Neural crest cell (in vitro differentiated cells): ENCODE results near the gene ZFP2. TPM values are rescaled to one million over a fixed set of nuclear protein-coding genes. Genes with fewer than 3 reads are reported as not detected.
A peak's percentile ranks its signal among the peaks of the same experiment; 100 is the strongest.

ENCODE experiments used
- DNase-seq: peaks from one replicate; pipeline ENCODE4 v3.0.0; 2021; ENCODE audit warnings: low read depth, mixed read lengths, low spot score
- H3K27ac Mint-ChIP-seq: one replicate; pipeline ENCODE4 v1.8.0; 2021; ENCODE audit warnings: mild to moderate bottlenecking, mixed read lengths; ENCODE audit not compliant: unreplicated experiment
- H3K27me3 Mint-ChIP-seq: 2 replicates; pipeline ENCODE4 v1.8.0; 2021; ENCODE audit warnings: low read depth, mild to moderate bottlenecking, mixed read lengths
- H3K36me3 Mint-ChIP-seq: 2 replicates; pipeline ENCODE4 v1.8.0; 2021; ENCODE audit warnings: low read depth, mild to moderate bottlenecking, mixed read lengths
- H3K4me1 Mint-ChIP-seq: 2 replicates; pipeline ENCODE4 v1.8.0; 2021; ENCODE audit warnings: mixed read lengths
- H3K4me3 Mint-ChIP-seq: one replicate; pipeline ENCODE4 v1.8.0; 2021; ENCODE audit warnings: mild to moderate bottlenecking, mixed read lengths
- H3K9me3 Mint-ChIP-seq: 2 replicates; pipeline ENCODE4 v1.8.0; 2021; ENCODE audit warnings: mixed read lengths
- total RNA-seq: library from RNA; stranded (reverse); gene quantifications from 2 replicates; pipeline ENCODE4 v1.2.1, GENCODE V29; 2021
- TF ChIP-seq, protein P1 (sequence below): fragments of 200-600 bp; sonication (generic); conservative IDR thresholded peaks from 2 replicates; pipeline ENCODE4 v1.5.0; 2021; ENCODE audit warnings: antibody characterized with exemption, mild to moderate bottlenecking

ZFP2 gene
- total RNA-seq, 1 donor from 2014 or later: 2.9 TPM

- Mint-ChIP-seq H3K4me3 (no peak overlapping the region), H3K36me3 (peaks cover 81% of the 10 kb centered on the region), H3K27me3 (no peaks in the 10 kb centered on the region), H3K9me3 (peaks cover 43% of the 10 kb centered on the region), H3K27ac (no peak overlapping the region), H3K4me1 (no peaks in the 10 kb centered on the region)
- TF ChIP-seq, protein P1, sequence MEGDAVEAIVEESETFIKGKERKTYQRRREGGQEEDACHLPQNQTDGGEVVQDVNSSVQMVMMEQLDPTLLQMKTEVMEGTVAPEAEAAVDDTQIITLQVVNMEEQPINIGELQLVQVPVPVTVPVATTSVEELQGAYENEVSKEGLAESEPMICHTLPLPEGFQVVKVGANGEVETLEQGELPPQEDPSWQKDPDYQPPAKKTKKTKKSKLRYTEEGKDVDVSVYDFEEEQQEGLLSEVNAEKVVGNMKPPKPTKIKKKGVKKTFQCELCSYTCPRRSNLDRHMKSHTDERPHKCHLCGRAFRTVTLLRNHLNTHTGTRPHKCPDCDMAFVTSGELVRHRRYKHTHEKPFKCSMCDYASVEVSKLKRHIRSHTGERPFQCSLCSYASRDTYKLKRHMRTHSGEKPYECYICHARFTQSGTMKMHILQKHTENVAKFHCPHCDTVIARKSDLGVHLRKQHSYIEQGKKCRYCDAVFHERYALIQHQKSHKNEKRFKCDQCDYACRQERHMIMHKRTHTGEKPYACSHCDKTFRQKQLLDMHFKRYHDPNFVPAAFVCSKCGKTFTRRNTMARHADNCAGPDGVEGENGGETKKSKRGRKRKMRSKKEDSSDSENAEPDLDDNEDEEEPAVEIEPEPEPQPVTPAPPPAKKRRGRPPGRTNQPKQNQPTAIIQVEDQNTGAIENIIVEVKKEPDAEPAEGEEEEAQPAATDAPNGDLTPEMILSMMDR: no peak
- no peak for DNase-seq
These were observed 11.8 kb upstream of the ZFP2 start for GRCh38 chr5:178883815-178884430.

- peaks cover 16% of the 10 kb centered on the region for H3K4me1 Mint-ChIP-seq
- no peaks in the 10 kb centered on the region for H3K27me3 Mint-ChIP-seq
- H3K4me3 Mint-ChIP-seq: peak overlapping the region; percentile 1
- peaks cover 30% of the 10 kb centered on the region for H3K9me3 Mint-ChIP-seq
- H3K36me3 Mint-ChIP-seq: peaks cover 59% of the 10 kb centered on the region
- no peak overlapping the region for H3K27ac Mint-ChIP-seq
- TF ChIP-seq, protein P1: no peak
- no peak for DNase-seq
These were observed 3.6 kb downstream of the ZFP2 start for GRCh38 chr5:178899289-178899688.

DNA sequence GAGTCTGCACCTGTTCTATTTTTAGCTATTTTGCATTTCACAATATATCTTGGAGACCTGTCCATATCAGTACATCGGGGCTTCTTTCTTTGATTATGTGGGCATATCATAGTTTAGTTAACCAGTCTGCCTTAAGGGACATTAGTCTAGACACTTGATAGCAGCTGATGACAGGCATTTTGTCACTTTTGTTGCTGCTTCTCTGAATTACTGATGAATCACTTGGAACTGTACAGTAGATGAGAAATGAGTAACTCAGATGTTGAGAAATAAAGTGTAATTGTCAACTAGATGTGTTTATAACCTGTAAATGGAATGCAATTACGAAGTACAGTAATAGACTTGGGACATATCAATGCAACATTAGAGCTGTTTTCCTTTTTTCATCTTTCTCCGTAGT lies 7.1 kb downstream of the ZFP2 start:
- Mint-ChIP-seq H3K4me1 (peaks cover 9% of the 10 kb centered on the region), H3K36me3 (peaks cover 56% of the 10 kb centered on the region), H3K27me3 (no peaks in the 10 kb centered on the region), H3K4me3 (no peak overlapping the region), H3K27ac (no peak overlapping the region), H3K9me3 (peaks cover 34% of the 10 kb centered on the region)
- TF ChIP-seq, protein P1: no peak
- DNase-seq: no peak

GRCh38 chr5:178931846-178932760 lies 36.4 kb downstream of the ZFP2 start:
- Mint-ChIP-seq H3K36me3 (peaks cover 83% of the 10 kb centered on the region), H3K27ac (no peak overlapping the region), H3K4me1 (no peaks in the 10 kb centered on the region), H3K4me3 (no peak overlapping the region), H3K27me3 (no peaks in the 10 kb centered on the region), H3K9me3 (peaks cover 51% of the 10 kb centered on the region)
- DNase-seq: no peak
- TF ChIP-seq, protein P1: no peak

- Mint-ChIP-seq H3K9me3 (peaks cover 46% of the 10 kb centered on the region), H3K27ac (no peak within 1 kb of the TSS), H3K4me3 (no peak within 1 kb of the TSS), H3K36me3 (peaks cover 46% of the 10 kb centered on the region), H3K4me1 (no peaks in the 10 kb centered on the region), H3K27me3 (peaks cover 5% of the 10 kb centered on the region)
- TF ChIP-seq, protein P1: no peak
- DNase-seq: no peak
These were observed 45.1 kb downstream of the ZFP2 start, which contains the start of gene ZNF454 for GRCh38 chr5:178940569-178941360. Gene ZNF454, plus strand, starts transcription at chr5:178941198. Its CDS starts 1,594 bp downstream, at chr5:178942792.
